ENCODE data around the gene EPHA2.

EPHA2 gene

DNA sequence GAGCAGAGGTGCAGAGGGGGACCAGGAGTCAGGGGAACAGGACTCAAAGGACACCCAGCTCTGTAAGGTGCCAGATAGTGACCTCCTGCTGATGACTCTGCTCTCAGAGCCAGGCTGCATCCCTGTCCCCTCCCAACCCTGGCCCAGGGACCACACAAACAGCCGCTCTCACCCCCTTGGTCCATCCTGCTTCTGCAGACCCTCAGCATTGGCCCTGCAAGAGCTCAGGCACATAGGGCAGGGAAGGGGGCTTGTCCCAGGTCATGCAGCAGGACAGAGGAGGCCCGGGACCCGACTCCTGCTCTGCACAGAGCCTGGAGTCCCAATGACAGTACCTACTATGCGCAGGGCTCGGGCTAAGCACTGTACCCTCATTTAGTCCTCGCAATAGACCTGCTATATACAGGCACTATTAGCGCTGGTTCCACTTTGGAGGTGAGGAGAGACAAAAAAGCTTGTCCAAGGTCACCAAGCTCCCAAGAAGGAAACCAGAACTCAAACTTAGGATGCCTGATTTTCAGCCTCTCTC is 15.7 kb downstream of the EPHA2 start:
- Mint-ChIP-seq H3K27me3 (no peaks in the 10 kb centered on the region), H3K4me1 (peaks cover 5% of the 10 kb centered on the region), H3K4me3 (no peak overlapping the region), H3K27ac (ENCODE audit: low read depth) (no peak overlapping the region), H3K36me3 (ENCODE audit: insufficient read depth) (peaks cover 2% of the 10 kb centered on the region), H3K9me3 (no peaks in the 10 kb centered on the region)
- no peak for DNase-seq (ENCODE audit: low spot score in 2 of 2)
- ATAC-seq (replicated peaks; ENCODE audit: extremely low read depth, poor library complexity, severe bottlenecking), result no peak

DNA sequence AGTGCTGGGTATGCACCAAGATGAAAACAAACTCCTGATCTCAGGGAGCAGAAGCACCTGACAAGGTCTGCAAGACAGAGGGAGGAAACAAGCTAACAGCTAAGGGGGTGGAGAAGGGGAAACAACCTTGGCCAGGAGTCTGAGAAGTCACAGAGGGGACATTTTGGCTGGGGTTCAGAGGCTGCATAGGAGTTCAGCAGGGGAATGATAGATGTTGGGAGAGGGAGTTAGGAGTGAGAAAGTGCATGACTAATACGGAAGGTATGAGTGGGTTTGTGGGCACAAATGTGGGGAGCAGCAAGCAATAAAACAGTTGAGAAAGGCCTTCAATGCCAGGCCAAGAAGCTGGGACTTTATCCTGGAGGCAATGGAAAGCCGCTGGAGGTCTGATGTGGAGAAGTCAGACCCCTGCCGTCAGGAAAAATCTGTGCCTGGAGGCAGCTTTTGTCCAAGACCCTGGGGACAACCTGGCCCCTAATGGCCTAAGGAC is 16.4 kb downstream of the EPHA2 start:
- Mint-ChIP-seq H3K4me1 (peaks cover 5% of the 10 kb centered on the region), H3K36me3 (ENCODE audit: insufficient read depth) (peaks cover 2% of the 10 kb centered on the region), H3K4me3 (no peak overlapping the region), H3K27me3 (no peaks in the 10 kb centered on the region), H3K9me3 (no peaks in the 10 kb centered on the region), H3K27ac (ENCODE audit: low read depth) (no peak overlapping the region)
- no peak for DNase-seq (ENCODE audit: low spot score in 2 of 2)
- no peak for ATAC-seq (replicated peaks; ENCODE audit: extremely low read depth, poor library complexity, severe bottlenecking)

DNA sequence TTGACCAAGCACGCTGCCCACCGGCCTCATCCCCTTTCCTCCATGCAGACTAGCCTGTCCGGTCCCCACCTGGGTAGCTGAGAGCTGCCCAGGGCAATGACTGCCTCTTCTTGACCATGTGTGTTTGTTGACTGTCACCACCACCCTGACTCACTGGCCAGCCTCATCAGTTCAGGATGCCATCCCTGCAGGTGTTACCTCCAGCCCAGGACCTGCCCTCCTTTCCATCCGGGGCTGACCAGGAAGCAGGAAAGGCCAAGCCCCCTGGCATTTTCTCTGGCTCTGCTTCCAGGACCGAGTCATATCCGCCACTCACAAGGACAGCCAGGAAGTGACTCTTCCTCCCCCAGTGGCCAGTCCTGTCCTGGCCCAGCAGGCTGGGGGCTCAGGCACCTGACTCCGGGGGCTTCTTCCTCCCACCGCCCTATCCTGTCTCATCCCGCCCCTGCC is 17.1 kb downstream of the EPHA2 start:
- Mint-ChIP-seq H3K27me3 (no peaks in the 10 kb centered on the region), H3K36me3 (ENCODE audit: insufficient read depth) (peaks cover 2% of the 10 kb centered on the region), H3K4me1 (peaks cover 5% of the 10 kb centered on the region), H3K9me3 (no peaks in the 10 kb centered on the region), H3K27ac (ENCODE audit: low read depth) (no peak overlapping the region), H3K4me3 (no peak overlapping the region)
- ATAC-seq (replicated peaks; ENCODE audit: extremely low read depth, poor library complexity, severe bottlenecking) (no peak), DNase-seq (ENCODE audit: low spot score in 2 of 2) (no peak)

DNA sequence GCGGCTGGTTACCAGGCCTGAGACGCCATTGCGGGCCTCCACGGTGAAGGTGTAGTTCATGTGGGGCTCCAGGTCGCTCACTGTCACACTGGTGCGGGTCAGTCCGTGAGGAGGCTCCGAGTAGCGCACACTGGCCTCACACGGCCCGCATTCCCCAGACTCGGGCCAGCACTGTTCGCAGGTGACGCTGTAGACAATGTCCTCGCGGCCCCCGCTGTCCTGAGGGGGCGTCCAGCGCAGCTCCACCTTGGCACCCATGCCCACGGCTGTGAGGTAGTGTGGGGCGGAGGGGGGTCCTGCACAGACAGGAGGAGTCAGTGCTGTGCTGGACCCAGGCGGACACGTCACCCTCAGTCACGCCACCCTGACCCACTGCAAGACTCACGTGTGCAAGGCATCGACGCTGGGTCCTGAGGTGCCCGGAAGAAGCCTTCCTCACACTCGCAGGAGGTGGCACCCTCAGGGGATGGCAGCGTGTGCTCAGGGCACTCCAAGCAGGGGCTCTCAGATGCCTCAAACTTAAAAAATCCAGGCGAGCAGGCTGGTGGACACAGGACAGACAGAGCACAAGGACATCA is 17.9 kb downstream of the EPHA2 start:
- Mint-ChIP-seq H3K27ac (ENCODE audit: low read depth) (no peak overlapping the region), H3K4me1 (peaks cover 5% of the 10 kb centered on the region), H3K36me3 (ENCODE audit: insufficient read depth) (peaks cover 2% of the 10 kb centered on the region), H3K4me3 (no peak overlapping the region), H3K9me3 (no peaks in the 10 kb centered on the region), H3K27me3 (no peaks in the 10 kb centered on the region)
- no peak for ATAC-seq (replicated peaks; ENCODE audit: extremely low read depth, poor library complexity, severe bottlenecking)
- DNase-seq (ENCODE audit: low spot score in 2 of 2), result no peak

DNA sequence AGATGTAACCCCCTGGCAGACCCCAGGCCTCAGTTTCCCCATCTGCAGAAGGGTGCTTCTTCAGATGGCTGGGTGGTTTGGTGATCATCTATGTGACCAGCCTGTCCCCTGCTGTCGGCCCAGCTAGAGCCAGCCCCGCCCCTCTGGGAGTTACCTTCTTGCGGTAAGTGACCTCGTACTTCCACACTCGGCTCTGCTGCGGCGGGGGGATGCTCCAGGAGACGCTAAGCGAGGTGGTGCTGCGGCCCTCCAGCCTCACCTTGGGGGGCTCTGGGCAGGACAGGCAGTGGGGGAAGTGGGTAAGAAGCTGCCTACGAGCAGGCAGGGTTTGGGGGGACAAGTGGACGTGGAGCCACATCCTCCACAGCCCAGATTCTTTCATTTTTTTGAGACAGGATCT is 20.4 kb downstream of the EPHA2 start:
- Mint-ChIP-seq H3K4me3 (no peak overlapping the region), H3K27ac (ENCODE audit: low read depth) (no peak overlapping the region), H3K9me3 (no peaks in the 10 kb centered on the region), H3K27me3 (no peaks in the 10 kb centered on the region), H3K36me3 (ENCODE audit: insufficient read depth) (peaks cover 2% of the 10 kb centered on the region), H3K4me1 (no peaks in the 10 kb centered on the region)
- ATAC-seq (replicated peaks; ENCODE audit: extremely low read depth, poor library complexity, severe bottlenecking) (no peak), DNase-seq (ENCODE audit: low spot score in 2 of 2) (no peak)

DNA sequence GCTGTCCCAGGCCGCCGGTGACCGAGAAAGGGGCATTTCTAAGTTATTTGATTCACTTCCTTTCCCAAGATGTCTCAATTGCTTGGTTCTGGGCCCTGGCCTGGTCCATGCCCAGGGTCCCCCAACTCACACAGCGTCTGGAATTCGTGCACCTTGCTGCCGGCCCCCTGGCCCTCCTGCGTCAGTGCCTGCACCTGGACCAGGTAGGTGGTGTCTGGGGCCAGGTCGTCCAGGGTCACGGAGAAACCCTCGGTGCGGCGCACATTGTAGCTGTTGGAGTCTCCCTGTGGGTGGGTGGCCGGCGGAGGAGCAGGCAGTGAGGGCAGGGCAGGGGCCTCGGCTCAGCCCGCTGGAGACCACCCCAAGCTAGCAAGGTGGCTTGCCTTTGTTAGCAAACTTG is 21.0 kb downstream of the EPHA2 start:
- Mint-ChIP-seq H3K4me3 (no peak overlapping the region), H3K27ac (ENCODE audit: low read depth) (no peak overlapping the region), H3K4me1 (peaks cover 2% of the 10 kb centered on the region), H3K36me3 (ENCODE audit: insufficient read depth) (peaks cover 2% of the 10 kb centered on the region), H3K9me3 (no peaks in the 10 kb centered on the region), H3K27me3 (no peaks in the 10 kb centered on the region)
- DNase-seq (ENCODE audit: low spot score in 2 of 2) (no peak), ATAC-seq (replicated peaks; ENCODE audit: extremely low read depth, poor library complexity, severe bottlenecking) (no peak)

DNA sequence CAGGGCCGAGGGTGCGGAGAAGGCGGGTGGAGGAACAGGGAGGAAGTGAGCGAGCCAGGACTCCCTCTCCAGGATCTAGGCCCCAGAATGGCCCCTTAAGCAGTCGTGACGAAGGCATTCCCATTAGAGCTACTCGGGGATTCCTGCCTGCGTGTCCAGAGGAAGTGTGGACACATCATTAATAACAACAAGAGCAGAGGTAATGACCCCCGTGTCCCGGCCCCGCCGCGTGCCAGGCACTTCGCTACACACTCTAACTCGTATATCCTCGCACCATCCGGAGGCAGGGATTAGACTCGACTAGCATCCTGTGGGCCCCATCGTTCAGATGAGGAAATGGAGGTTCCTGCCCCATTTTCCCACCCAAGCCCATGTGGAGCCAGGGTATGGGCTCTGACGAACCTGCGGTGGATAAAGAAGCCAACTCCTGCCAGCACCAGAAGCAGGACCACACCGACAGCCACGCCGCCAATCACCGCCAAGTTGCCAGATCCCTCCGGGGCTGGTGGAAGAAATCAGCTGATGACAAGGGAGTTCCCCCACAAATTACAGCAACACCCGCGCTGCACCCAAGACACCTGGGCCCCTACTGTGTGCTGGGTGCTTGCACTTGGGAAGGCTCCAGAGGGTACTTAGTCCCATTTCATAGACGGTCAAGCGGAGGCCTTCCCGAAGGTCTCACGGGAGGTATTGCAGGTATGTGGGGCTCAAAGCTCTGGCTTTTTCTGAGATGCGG is 21.6 kb downstream of the EPHA2 start:
- H3K36me3 Mint-ChIP-seq (ENCODE audit: insufficient read depth), result peaks cover 2% of the 10 kb centered on the region

DNA sequence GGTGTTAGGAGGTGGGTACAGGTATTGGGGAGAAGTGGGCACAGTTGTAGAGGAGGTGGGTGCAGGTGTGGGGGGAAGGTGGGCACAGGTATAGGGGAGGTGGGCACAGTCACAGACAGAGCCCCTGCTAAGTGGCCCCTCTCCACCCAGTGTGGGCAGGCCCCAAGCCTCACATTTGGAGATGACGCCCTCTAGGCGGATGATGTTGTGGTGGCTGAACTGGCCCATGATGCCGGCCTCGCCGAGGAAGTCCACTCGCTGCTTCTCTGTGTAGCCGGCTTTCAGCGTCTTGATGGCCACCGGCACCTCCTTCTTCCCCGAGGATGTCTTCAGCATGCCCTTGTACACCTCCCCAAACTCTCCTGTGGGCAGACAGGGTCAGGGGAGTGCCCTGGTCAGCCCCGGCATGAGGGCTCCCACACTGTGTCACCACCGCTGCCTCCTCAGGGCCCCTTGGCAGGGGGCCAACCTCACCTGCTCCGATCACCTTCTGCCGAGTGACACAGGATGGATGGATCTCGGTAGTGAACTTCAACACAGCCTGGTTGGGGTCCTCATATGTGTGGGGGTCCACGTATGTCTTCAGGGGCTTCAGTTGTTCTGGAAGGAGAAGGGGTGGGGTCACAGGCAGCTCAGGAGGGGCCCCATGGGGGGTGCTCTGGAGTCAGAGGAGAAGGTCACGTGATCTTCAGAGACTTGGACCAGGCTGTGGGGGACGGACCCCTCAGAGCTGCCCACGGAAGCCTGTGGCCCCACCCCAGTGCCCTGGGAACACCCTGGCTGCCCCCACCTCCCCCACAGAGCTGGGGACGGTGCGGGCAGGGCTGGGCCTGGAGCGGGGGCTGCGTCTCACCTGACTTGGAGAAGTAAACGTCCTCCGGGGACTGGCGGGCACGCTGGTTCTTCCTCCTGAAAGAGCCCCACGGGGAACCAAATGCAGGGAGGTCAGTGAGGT is 22.6 kb downstream of the EPHA2 start:
- peaks cover 2% of the 10 kb centered on the region for H3K36me3 Mint-ChIP-seq (ENCODE audit: insufficient read depth)
- H3K9me3 Mint-ChIP-seq, result no peaks in the 10 kb centered on the region
- DNase-seq (ENCODE audit: low spot score in 2 of 2), result no peak
- no peak overlapping the region for H3K4me3 Mint-ChIP-seq
- peaks cover 6% of the 10 kb centered on the region for H3K4me1 Mint-ChIP-seq
- ATAC-seq (replicated peaks; ENCODE audit: extremely low read depth, poor library complexity, severe bottlenecking), result no peak
- H3K27ac Mint-ChIP-seq (ENCODE audit: low read depth), result no peak overlapping the region
- H3K27me3 Mint-ChIP-seq, result no peaks in the 10 kb centered on the region

More for the DNA sequence above, 21.6 kb downstream of the EPHA2 start:
- Mint-ChIP-seq H3K9me3 (no peaks in the 10 kb centered on the region), H3K27me3 (no peaks in the 10 kb centered on the region), H3K4me1 (peaks cover 6% of the 10 kb centered on the region), H3K27ac (ENCODE audit: low read depth) (no peak overlapping the region), H3K4me3 (no peak overlapping the region)
- ATAC-seq (replicated peaks; ENCODE audit: extremely low read depth, poor library complexity, severe bottlenecking) (no peak), DNase-seq (ENCODE audit: low spot score in 2 of 2) (no peak)

DNA sequence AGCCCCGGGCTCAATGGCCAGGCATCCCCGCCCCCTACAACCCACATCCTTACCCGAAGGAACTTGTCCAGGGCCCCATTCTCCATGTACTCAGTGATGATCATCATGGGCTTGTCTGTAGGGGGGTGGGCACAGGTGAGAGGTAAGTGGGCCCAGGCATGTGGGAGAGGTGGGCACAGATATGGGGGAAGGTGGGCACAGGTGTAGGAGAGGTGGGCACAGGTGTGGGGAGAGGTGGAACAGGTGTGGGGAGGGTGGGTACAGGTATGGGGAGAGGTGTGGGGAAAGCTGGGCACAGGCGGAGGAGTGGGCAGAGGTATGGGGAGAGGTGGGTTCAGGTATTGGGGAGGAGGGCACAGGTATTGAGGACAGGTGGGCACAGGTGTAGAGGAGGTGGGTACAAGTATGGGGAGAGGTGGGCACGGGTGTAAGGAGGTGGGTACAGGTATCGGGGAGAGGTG is 23.5 kb downstream of the EPHA2 start:
- Mint-ChIP-seq H3K27me3 (no peaks in the 10 kb centered on the region), H3K9me3 (no peaks in the 10 kb centered on the region), H3K27ac (ENCODE audit: low read depth) (no peak overlapping the region), H3K4me1 (peaks cover 6% of the 10 kb centered on the region), H3K4me3 (no peak overlapping the region), H3K36me3 (ENCODE audit: insufficient read depth) (peaks cover 2% of the 10 kb centered on the region)
- DNase-seq (ENCODE audit: low spot score in 2 of 2) (no peak), ATAC-seq (replicated peaks; ENCODE audit: extremely low read depth, poor library complexity, severe bottlenecking) (no peak)

DNA sequence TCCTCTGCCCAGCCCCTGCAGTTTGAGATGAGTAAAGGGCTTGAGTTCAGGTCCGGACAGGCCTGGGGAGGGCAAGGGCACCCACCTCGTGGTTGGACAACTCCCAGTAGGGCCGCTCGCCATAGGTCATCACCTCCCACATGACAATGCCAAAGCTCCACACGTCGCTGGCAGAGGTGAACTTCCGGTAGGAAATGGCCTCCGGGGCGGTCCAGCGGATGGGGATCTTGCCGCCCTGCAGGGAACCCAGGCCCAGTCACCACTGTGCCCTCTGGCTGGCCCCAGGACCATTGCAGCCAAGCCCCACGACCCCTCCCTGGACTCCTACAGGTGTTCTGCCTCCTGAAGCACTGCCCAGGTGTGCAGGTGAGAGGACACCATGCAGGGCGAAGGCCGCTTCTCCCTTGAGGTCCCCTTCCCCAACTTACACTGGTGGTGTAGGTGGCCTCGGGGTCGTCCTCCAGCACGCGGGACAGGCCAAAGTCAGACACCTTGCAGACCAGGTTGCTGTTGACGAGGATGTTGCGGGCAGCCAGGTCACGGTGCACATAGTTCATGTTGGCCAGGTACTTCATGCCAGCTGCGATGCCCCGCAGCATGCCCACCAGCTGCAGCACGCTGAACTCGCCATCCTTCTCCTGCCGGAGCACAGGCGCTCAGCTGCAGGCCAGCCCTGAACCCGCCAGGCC is 24.1 kb downstream of the EPHA2 start:
- H3K27me3 Mint-ChIP-seq, result no peaks in the 10 kb centered on the region
- ATAC-seq (replicated peaks; ENCODE audit: extremely low read depth, poor library complexity, severe bottlenecking), result no peak
- H3K4me3 Mint-ChIP-seq, result no peak overlapping the region
- no peaks in the 10 kb centered on the region for H3K9me3 Mint-ChIP-seq
- DNase-seq (ENCODE audit: low spot score in 2 of 2), result no peak
- peaks cover 2% of the 10 kb centered on the region for H3K36me3 Mint-ChIP-seq (ENCODE audit: insufficient read depth)
- H3K27ac Mint-ChIP-seq (ENCODE audit: low read depth), result no peak overlapping the region
- H3K4me1 Mint-ChIP-seq, result peaks cover 6% of the 10 kb centered on the region

DNA sequence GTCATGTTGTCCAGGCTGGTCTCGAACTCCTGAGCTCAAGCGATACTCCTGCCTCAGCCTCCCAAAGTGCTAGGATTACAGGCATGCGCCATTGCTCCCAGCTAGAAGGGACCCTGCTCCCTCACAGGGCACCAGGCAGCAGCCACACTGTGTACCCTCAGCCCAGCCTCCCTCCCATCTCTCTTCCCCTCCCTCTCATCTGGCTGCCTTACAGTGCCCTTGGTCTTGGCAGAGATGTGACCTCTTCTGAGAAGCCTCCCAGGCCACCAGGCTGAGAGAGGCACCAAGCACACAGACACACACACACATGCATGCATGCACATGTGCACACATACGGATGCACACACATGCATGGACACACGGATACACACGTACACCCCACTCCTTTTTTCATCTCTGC is 25.0 kb downstream of the EPHA2 start:
- Mint-ChIP-seq H3K36me3 (ENCODE audit: insufficient read depth) (no peaks in the 10 kb centered on the region), H3K27ac (ENCODE audit: low read depth) (no peak overlapping the region), H3K4me1 (peaks cover 6% of the 10 kb centered on the region), H3K4me3 (no peak overlapping the region), H3K9me3 (no peaks in the 10 kb centered on the region), H3K27me3 (no peaks in the 10 kb centered on the region)
- DNase-seq (ENCODE audit: low spot score in 2 of 2), result no peak
- no peak for ATAC-seq (replicated peaks; ENCODE audit: extremely low read depth, poor library complexity, severe bottlenecking)

All from central memory CD8-positive, alpha-beta T cell (primary cell).